ENCODE results near the gene DNAH1.

Gene DNAH1

DNA sequence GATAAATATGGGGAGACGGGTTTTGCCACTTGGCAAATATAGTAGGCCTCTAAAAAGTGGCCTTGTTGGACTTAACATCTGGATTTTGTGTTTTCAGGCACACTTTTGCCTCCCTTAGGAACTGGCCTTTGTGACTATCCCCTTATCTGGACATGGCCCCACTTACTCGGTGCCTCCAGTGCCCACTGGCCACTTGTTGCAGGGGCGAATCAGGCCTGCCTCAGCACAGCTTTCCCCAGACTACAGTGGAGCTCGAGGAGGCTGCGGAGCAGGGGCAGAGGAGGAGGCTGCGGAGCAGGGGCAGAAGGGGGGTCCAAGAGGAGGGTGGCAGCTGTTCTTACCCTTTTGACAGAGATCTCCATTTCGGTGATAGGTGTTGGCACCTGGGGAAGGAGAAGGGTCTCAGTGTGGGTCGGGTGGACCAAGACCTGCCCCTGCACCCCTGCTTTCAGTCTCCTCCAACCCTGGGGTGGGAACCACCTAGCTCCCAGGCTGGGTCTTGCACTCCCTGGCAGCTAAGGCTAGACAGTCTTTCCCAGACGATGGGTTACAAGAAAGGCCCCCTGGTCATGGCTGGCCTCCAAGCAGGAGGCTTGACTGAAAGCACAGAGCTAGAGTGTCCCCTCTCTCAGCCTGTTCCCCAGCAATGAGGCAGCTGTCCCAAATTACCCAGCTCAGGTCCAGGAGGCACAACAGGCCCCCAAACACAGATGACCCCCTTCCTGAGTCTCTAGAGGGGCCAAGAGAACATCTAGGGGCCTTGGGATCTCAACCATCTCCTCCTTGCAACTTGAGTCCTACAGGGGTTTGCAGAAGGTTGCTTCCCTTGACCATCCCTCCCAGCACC, 122.7 kb downstream of the DNAH1 start:
- no peak overlapping the region for H3K9ac ChIP-seq (ENCODE audit: low read depth, low read length)
- H3K27ac ChIP-seq (ENCODE audit: low read depth, low read length), result no peak overlapping the region
- H3K36me3 ChIP-seq (ENCODE audit: control insufficient read depth, insufficient read depth, low read length), result no peaks in the 10 kb centered on the region

DNA sequence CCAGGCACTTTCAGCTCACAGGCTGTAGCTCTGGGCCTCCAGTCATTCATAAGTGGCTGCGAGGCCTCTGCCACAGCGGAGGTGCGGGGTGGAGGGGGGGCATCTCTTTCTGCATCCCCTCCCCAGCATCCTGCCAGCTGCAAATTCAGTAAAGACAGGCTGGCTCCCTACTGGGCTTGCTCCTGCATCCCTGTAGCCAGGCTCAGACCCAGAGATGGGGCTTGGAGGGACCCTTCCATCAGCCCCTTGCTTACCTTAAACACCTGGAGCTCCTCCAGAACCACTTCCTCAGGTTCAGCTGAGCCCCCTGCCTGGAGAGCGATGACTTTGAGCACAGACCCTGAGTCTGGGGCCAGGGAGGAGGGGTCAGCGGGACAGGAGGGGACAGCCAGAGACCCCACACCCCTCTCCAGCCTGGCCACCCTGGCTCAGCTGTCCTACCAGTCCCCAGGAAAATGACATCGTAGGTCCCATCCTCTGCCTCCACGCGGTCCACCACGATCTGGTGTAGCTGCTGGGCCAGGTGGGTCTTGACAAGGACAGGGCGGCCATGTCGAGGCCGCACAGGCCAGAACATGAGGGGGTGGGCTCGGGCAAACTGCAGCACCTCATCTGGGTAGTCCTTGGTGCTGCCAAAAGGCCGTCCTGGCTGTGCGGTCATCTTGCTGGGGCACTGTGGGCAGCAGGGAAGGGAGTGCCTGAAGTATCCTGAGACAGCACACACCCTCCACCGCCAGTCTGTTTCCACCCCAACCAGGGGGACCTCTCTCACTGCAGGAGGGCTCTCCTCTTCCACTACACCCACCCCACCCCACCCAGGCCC, 123.5 kb downstream of the DNAH1 start:
- no peaks in the 10 kb centered on the region for H3K27me3 ChIP-seq (ENCODE audit: control insufficient read depth, insufficient read depth, low read length)
- H3K9me3 ChIP-seq (ENCODE audit: control insufficient read depth, insufficient read depth, low read length), result no peaks in the 10 kb centered on the region
- H3K4me3 ChIP-seq (ENCODE audit: low read depth, low read length), result no peak overlapping the region
- H3K27ac ChIP-seq (ENCODE audit: low read depth, low read length), result no peak overlapping the region
- H3K4me1 ChIP-seq (ENCODE audit: control insufficient read depth, insufficient read depth, low read length), result no peaks in the 10 kb centered on the region
- no peaks in the 10 kb centered on the region for H3K36me3 ChIP-seq (ENCODE audit: control insufficient read depth, insufficient read depth, low read length)
- no peak overlapping the region for H3K9ac ChIP-seq (ENCODE audit: low read depth, low read length)

More for the DNA sequence above, 122.7 kb downstream of the DNAH1 start:
- Histone ChIP-seq H3K4me3 (ENCODE audit: low read depth, low read length) (no peak overlapping the region), H3K9me3 (ENCODE audit: control insufficient read depth, insufficient read depth, low read length) (no peaks in the 10 kb centered on the region), H3K4me1 (ENCODE audit: control insufficient read depth, insufficient read depth, low read length) (no peaks in the 10 kb centered on the region), H3K27me3 (ENCODE audit: control insufficient read depth, insufficient read depth, low read length) (no peaks in the 10 kb centered on the region)

- no peaks in the 10 kb centered on the region for H3K36me3 ChIP-seq (ENCODE audit: control insufficient read depth, insufficient read depth, low read length)
- H3K4me3 ChIP-seq (ENCODE audit: low read depth, low read length), result no peak overlapping the region
- H3K27me3 ChIP-seq (ENCODE audit: control insufficient read depth, insufficient read depth, low read length), result no peaks in the 10 kb centered on the region
- H3K9me3 ChIP-seq (ENCODE audit: control insufficient read depth, insufficient read depth, low read length), result no peaks in the 10 kb centered on the region
- no peaks in the 10 kb centered on the region for H3K4me1 ChIP-seq (ENCODE audit: control insufficient read depth, insufficient read depth, low read length)
- H3K27ac ChIP-seq (ENCODE audit: low read depth, low read length), result no peak overlapping the region
- H3K9ac ChIP-seq (ENCODE audit: low read depth, low read length), result no peak overlapping the region
Measured at GRCh38 chr3:52440249-52440551, 124.1 kb downstream of the DNAH1 start.

DNA sequence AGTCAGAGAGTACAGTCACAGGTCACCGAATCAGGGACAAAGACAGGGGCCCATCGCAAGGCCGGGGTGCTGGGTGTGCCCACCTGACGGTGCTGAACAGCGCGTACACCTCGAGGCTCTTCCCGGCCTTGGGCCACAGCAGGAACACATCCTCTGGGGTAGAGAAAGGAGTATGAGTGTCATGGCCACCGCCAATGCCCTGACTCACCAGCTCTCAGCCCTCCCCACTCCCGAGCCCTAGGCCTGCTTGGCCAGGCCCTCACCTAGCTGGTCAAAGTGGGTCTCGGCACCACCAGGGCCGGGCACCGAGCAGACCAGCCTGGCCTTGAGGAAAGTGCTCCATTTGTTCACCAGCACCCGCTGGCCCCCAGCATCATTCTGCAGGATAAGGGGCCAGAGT, 124.6 kb downstream of the DNAH1 start:
- Histone ChIP-seq H3K27me3 (ENCODE audit: control insufficient read depth, insufficient read depth, low read length) (no peaks in the 10 kb centered on the region), H3K36me3 (ENCODE audit: control insufficient read depth, insufficient read depth, low read length) (no peaks in the 10 kb centered on the region), H3K4me1 (ENCODE audit: control insufficient read depth, insufficient read depth, low read length) (no peaks in the 10 kb centered on the region), H3K27ac (ENCODE audit: low read depth, low read length) (no peak overlapping the region), H3K9me3 (ENCODE audit: control insufficient read depth, insufficient read depth, low read length) (no peaks in the 10 kb centered on the region), H3K9ac (ENCODE audit: low read depth, low read length) (no peak overlapping the region), H3K4me3 (ENCODE audit: low read depth, low read length) (no peak overlapping the region)

DNA sequence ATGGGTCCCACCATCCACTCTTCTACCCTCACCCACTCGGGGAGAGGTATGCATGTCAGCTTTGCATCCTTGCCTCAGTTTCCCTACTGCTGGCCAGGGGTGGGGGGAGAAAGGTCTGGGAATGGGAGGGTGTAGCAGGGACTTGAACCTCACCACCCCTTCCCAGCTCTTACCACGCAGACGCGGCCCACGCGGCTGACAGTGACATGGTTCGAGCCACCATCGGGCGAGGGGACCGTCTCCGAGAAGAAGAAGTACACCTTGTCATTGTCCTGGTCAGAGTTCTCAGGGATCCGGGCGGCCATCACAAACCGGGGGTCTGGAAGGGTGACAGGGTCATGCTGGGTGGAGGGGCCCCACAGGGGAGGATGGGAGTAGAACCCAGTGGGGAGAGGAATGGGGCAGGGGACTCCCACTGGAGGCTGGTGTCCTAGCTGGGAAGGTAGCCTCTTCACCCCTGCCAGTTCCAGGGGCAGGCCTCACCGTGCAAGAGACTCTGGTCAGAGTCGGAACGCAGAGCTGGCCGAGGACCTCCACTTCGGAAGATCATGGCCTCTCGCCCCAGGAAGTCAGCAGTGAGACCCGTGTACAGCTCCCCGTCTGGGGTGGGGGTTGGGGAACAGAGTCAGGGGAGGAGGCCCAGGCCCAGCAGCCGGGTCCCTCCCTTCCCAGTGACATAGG, 125.1 kb downstream of the DNAH1 start:
- Histone ChIP-seq H3K9me3 (ENCODE audit: control insufficient read depth, insufficient read depth, low read length) (no peaks in the 10 kb centered on the region), H3K9ac (ENCODE audit: low read depth, low read length) (no peak overlapping the region), H3K36me3 (ENCODE audit: control insufficient read depth, insufficient read depth, low read length) (no peaks in the 10 kb centered on the region), H3K4me1 (ENCODE audit: control insufficient read depth, insufficient read depth, low read length) (no peaks in the 10 kb centered on the region), H3K4me3 (ENCODE audit: low read depth, low read length) (no peak overlapping the region), H3K27me3 (ENCODE audit: control insufficient read depth, insufficient read depth, low read length) (no peaks in the 10 kb centered on the region), H3K27ac (ENCODE audit: low read depth, low read length) (no peak overlapping the region)

DNA sequence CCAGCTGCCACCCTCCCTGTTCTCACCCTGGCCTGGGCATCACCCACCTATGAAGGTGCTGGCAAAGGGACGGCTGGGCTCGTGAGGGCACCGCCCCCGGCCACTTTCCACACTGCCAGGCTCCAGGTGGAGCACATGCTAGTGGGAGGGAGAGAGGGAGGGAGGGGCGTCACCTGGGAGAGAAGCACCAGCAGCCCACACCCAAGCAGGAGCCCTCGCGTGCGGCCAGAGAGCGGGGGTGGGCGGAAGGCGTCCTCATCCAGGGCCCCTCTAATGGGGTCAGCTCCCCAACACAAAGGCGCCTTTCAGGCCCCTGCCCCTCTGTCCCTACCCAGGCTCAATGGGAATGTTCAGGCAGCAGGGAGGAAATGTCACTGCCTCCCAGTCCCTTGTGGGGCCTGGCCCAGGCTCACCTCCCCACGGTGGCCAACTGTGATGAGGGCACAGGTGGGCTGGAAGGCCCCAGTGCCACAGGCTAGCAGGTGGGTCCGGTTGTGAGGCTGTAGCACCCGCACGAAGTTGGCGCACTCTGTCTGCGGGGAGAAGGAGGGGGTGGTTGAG, 125.7 kb downstream of the DNAH1 start:
- H3K27me3 ChIP-seq (ENCODE audit: control insufficient read depth, insufficient read depth, low read length), result no peaks in the 10 kb centered on the region
- H3K9me3 ChIP-seq (ENCODE audit: control insufficient read depth, insufficient read depth, low read length), result no peaks in the 10 kb centered on the region
- H3K36me3 ChIP-seq (ENCODE audit: control insufficient read depth, insufficient read depth, low read length), result no peaks in the 10 kb centered on the region
- H3K9ac ChIP-seq (ENCODE audit: low read depth, low read length), result no peak overlapping the region
- H3K4me3 ChIP-seq (ENCODE audit: low read depth, low read length), result no peak overlapping the region
- H3K4me1 ChIP-seq (ENCODE audit: control insufficient read depth, insufficient read depth, low read length), result peaks cover 3% of the 10 kb centered on the region; the same call in 1 of the 2 replicates
- H3K27ac ChIP-seq (ENCODE audit: low read depth, low read length), result no peak overlapping the region

DNA sequence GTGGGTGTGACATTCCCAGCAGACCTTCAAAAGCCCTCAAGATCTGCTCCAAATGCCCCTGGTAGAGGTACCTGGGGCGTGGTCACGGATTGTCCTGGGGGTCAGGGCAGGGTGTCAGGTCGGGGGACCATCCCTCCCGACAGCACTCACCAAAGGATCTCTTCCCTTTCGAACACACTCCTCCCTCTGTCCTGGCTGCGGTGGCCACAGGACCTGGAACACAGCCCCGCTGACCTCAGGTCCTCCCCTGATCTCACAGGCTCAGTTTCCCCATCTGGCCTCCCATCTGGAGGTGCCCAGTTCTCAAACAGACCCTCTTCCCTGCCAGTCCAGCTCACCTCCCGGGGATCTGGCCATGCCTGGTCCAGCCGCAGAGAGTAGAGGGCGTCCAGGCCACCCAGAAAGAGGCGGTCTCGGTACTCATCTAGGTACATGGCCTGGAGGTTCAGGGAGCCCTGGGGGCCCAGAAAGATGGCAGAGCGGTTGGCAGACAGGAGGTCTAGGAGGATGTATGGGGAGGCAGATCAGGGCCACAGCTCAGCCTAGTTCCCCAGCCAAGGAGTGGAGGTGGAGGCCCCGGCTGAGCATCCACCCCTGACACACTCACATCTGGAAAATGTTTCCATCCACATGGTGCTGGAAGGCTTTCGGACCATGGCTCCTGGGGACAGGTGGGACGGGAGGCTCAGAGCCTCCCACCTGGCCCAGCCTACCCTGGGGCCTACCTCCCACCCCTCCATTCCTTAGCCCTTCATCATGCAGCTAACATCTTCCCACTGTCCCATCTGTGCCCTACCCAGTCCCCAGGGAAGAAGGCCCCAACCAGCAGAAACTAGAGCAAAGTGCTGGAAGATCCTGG, 126.5 kb downstream of the DNAH1 start:
- Histone ChIP-seq H3K36me3 (ENCODE audit: control insufficient read depth, insufficient read depth, low read length) (no peaks in the 10 kb centered on the region), H3K9ac (ENCODE audit: low read depth, low read length) (no peak overlapping the region), H3K9me3 (ENCODE audit: control insufficient read depth, insufficient read depth, low read length) (no peaks in the 10 kb centered on the region), H3K4me3 (ENCODE audit: low read depth, low read length) (no peak overlapping the region), H3K4me1 (ENCODE audit: control insufficient read depth, insufficient read depth, low read length) (peaks cover 4% of the 10 kb centered on the region; the same call in 1 of the 2 replicates), H3K27ac (ENCODE audit: low read depth, low read length) (no peak overlapping the region), H3K27me3 (ENCODE audit: control insufficient read depth, insufficient read depth, low read length) (no peaks in the 10 kb centered on the region)

GRCh38 chr3:52443268-52443610, 127.1 kb downstream of the DNAH1 start:
- peaks cover 4% of the 10 kb centered on the region; the same call in 1 of the 2 replicates for H3K4me1 ChIP-seq (ENCODE audit: control insufficient read depth, insufficient read depth, low read length)
- no peak overlapping the region for H3K9ac ChIP-seq (ENCODE audit: low read depth, low read length)
- no peak overlapping the region for H3K27ac ChIP-seq (ENCODE audit: low read depth, low read length)
- H3K27me3 ChIP-seq (ENCODE audit: control insufficient read depth, insufficient read depth, low read length), result no peaks in the 10 kb centered on the region
- no peaks in the 10 kb centered on the region for H3K36me3 ChIP-seq (ENCODE audit: control insufficient read depth, insufficient read depth, low read length)
- H3K9me3 ChIP-seq (ENCODE audit: control insufficient read depth, insufficient read depth, low read length), result no peaks in the 10 kb centered on the region
- H3K4me3 ChIP-seq (ENCODE audit: low read depth, low read length), result no peak overlapping the region

DNA sequence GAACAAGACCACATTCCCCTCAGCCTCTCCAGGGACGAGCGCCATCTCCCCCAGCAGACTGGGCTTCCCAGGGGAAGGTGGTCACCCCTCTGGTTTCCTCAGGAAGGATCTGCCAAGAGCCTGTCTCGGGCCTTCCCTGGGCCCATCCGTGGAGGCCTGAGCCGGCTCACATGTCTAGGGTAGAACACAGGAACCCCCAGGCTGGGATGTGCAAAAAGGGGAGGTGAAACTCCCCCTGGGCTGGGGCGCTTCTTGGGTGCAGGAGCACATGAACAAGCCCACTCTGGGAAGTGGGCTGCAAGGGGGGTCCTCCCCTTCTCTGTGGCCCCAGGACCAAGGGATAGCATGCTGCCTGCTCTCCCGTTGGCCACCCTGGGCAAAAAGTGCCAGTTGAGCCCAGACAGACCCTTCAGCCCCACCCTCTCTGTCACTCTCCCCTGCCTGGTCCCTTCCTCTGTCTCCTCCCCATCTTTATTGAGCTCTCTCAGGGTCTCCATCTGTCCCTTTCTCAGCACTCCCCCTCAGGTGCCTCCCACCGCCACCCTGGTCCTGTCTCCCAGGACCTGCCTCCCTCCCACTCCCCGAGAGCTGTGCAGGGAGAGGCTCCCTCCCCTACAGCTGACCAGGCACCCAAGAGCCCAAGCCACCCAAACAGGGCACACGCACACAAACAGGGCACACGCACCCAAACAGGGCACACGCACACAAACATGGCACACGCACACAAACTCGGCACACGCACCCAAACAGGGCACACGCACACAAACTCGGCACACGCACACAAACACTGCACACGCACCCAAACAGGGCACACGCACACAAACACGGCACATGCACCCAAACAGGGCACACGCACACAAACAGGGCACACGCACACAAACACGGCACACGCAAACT, 127.9 kb downstream of the DNAH1 start:
- Histone ChIP-seq H3K27ac (ENCODE audit: low read depth, low read length) (no peak overlapping the region), H3K4me3 (ENCODE audit: low read depth, low read length) (no peak overlapping the region; the same call in 1 of the 2 replicates), H3K9me3 (ENCODE audit: control insufficient read depth, insufficient read depth, low read length) (no peaks in the 10 kb centered on the region), H3K9ac (ENCODE audit: low read depth, low read length) (no peak overlapping the region), H3K36me3 (ENCODE audit: control insufficient read depth, insufficient read depth, low read length) (no peaks in the 10 kb centered on the region), H3K27me3 (ENCODE audit: control insufficient read depth, insufficient read depth, low read length) (no peaks in the 10 kb centered on the region), H3K4me1 (ENCODE audit: control insufficient read depth, insufficient read depth, low read length) (peaks cover 4% of the 10 kb centered on the region; the same call in 1 of the 2 replicates)
